GM23248 (cell line): Measurements from ENCODE around the gene BCAS1. TPM values are rescaled to one million over a fixed set of nuclear protein-coding genes. Genes with fewer than 3 reads are reported as not detected.

Source experiments
- DNase-seq: peaks from one replicate; pipeline ENCODE4 v3.0.0-alpha.2; 2015
- H2AFZ ChIP-seq: fragments of 200-600 bp; sonication (generic); 2 replicates; pipeline ENCODE4 v1.6.1; 2016; ENCODE audit warnings: antibody characterized with exemption
- H3F3A ChIP-seq: fragments of 200-600 bp; sonication (generic); 2 replicates; pipeline ENCODE4 v1.6.1; 2016; ENCODE audit warnings: mild to moderate bottlenecking, antibody characterized with exemption, mixed run types; ENCODE audit not compliant: insufficient read depth
- H3K27ac ChIP-seq: fragments of 200-600 bp; sonication (generic); 2 replicates; pipeline ENCODE4 v1.5.1; 2016; ENCODE audit warnings: mild to moderate bottlenecking
- H3K27me3 ChIP-seq: fragments of 200-600 bp; sonication (generic); replicated peaks from 2 replicates; pipeline ENCODE4 v1.6.1; 2016; ENCODE audit warnings: mild to moderate bottlenecking; ENCODE audit not compliant: insufficient read depth
- H3K36me3 ChIP-seq: fragments of 200-600 bp; sonication (generic); 2 replicates; pipeline ENCODE4 v1.6.1; 2016; ENCODE audit warnings: low read depth, mild to moderate bottlenecking
- H3K4me1 ChIP-seq: fragments of 200-600 bp; sonication (generic); 2 replicates; pipeline ENCODE4 v1.6.1; 2016; ENCODE audit warnings: mild to moderate bottlenecking; ENCODE audit not compliant: insufficient read depth
- H3K4me2 ChIP-seq: fragments of 200-600 bp; sonication (generic); one replicate; pipeline ENCODE4 v1.6.1; 2016; ENCODE audit warnings: mild to moderate bottlenecking; ENCODE audit not compliant: unreplicated experiment
- H3K4me3 ChIP-seq: fragments of 200-600 bp; sonication (generic); 2 replicates; pipeline ENCODE4 v1.5.1; 2016; ENCODE audit warnings: mild to moderate bottlenecking
- H3K79me2 ChIP-seq: fragments of 200-600 bp; sonication (generic); 2 replicates; pipeline ENCODE4 v1.6.1; 2016; ENCODE audit warnings: mild to moderate bottlenecking; ENCODE audit not compliant: insufficient read depth
- H3K9ac ChIP-seq: fragments of 200-600 bp; sonication (generic); 2 replicates; pipeline ENCODE4 v1.6.1; 2016; ENCODE audit warnings: mild to moderate bottlenecking
- H3K9me2 ChIP-seq: fragments of 200-600 bp; sonication (generic); 2 replicates; pipeline ENCODE4 v1.6.1; 2016; ENCODE audit warnings: mixed run types, mild to moderate bottlenecking, moderate library complexity; ENCODE audit not compliant: insufficient read depth
- H3K9me3 ChIP-seq: fragments of 200-600 bp; sonication (generic); one replicate; pipeline ENCODE4 v1.6.1; 2017; ENCODE audit warnings: low read depth
- H4K20me1 ChIP-seq: fragments of 200-600 bp; sonication (generic); 2 replicates; pipeline ENCODE4 v1.6.0; 2016; ENCODE audit not compliant: insufficient read depth
- EZH2 ChIP-seq: fragments of 200-600 bp; sonication (generic); IDR thresholded peaks from 2 replicates; pipeline ENCODE4 v1.6.1; 2018; ENCODE audit warnings: antibody characterized with exemption, mild to moderate bottlenecking; ENCODE audit not compliant: insufficient read depth, poor library complexity, severe bottlenecking
- EZH2phosphoT487 ChIP-seq: fragments of 200-600 bp; sonication (generic); IDR thresholded peaks from 2 replicates; pipeline ENCODE4 v1.6.1; 2018; ENCODE audit warnings: antibody characterized with exemption, moderate library complexity, mild to moderate bottlenecking, low read depth; ENCODE audit not compliant: insufficient read depth
- WGBS, 2 experiments: methylation state at CpG; one replicate each; pipeline ENCODE4 v1.1.6; 2015 to 2017; ENCODE audit warnings: low lambda C conversion rate in 2 of 2, low coverage in 1 of 2; ENCODE audit errors: missing lambda C conversion rate in 2 of 2; 5-methylcytosine and 5-hydroxymethylcytosine counted together
- in situ Hi-C: fragments of 300-500 bp; cut with MboI; formaldehyde crosslinking; loops from 2 replicates; pipeline ENCODE4 v1.15.0; 2020
- polyA plus RNA-seq: library from polyadenylated mRNA; unstranded; fragments of >200 nt; fragmentation: Nextera tagmentation; extraction: Ambion mirVana; gene quantifications from 2 replicates; pipeline ENCODE4 v1.2.1, GENCODE V29; 2016
- total RNA-seq: library from RNA; depleted of rRNA; stranded (reverse); fragments of >200 nt; shearing (Covaris generic); gene quantifications from 2 replicates; pipeline ENCODE4 v1.2.3, GENCODE V29; 2014

Gene BCAS1
- total and polyA plus RNA-seq, 2 experiments from 2014 or later = 0.41 TPM; not detected in 1

- Histone ChIP-seq H3K27me3 (no peaks in the 10 kb centered on the region), H3K27ac (no peak overlapping the region), H3K79me2 (no peaks in the 10 kb centered on the region), H3F3A (peaks cover 5% of the 10 kb centered on the region; the same call in 1 of the 2 replicates), H3K36me3 (no peaks in the 10 kb centered on the region), H2AFZ (no peak overlapping the region), H3K9me2 (no peaks in the 10 kb centered on the region), H3K4me1 (peaks cover 16% of the 10 kb centered on the region), H3K9me3 (no peaks in the 10 kb centered on the region), H3K4me2 (peak overlapping the region; percentile 30), H3K4me3 (no peak overlapping the region), H4K20me1 (no peaks in the 10 kb centered on the region), H3K9ac (no peak overlapping the region)
- 42 to 52% methylated on average over 8 of the region's 8 CpGs for WGBS, 2 experiments
- in situ Hi-C loops = loop anchor here (10.0 kb wide), 2 partner anchors 233 to 493 kb away; no protein-coding TSS in a partner anchor
- no peak for TF ChIP-seq EZH2
- no peak for TF ChIP-seq EZH2phosphoT487
- DNase-seq = peak; percentile 59
Measured at GRCh38 chr20:54067606-54068174, 2.7 kb downstream of the BCAS1 start.

- no peak for DNase-seq
- Histone ChIP-seq H3F3A (peaks cover 24% of the 10 kb centered on the region), H3K4me2 (no peak overlapping the region), H3K9ac (no peak overlapping the region), H2AFZ (no peak overlapping the region), H3K4me3 (no peak overlapping the region), H3K27ac (no peak overlapping the region), H3K9me3 (no peaks in the 10 kb centered on the region), H3K9me2 (no peaks in the 10 kb centered on the region), H4K20me1 (no peaks in the 10 kb centered on the region), H3K79me2 (no peaks in the 10 kb centered on the region), H3K4me1 (peaks cover 36% of the 10 kb centered on the region), H3K36me3 (no peaks in the 10 kb centered on the region), H3K27me3 (no peaks in the 10 kb centered on the region)
- 64 to 71% methylated on average over 7 of the region's 7 CpGs for WGBS, 2 experiments
- TF ChIP-seq EZH2phosphoT487 = no peak
- TF ChIP-seq EZH2 = no peak
- in situ Hi-C loops = loop anchor here (10.0 kb wide), 2 partner anchors 231 to 491 kb away; no protein-coding TSS in a partner anchor
Measured at GRCh38 chr20:54065601-54066038, 4.8 kb downstream of the BCAS1 start.

- no peak for DNase-seq
- no peaks in the 10 kb centered on the region for H3K9me2 ChIP-seq
- H3K9me3 ChIP-seq = no peaks in the 10 kb centered on the region
- no peaks in the 10 kb centered on the region for H4K20me1 ChIP-seq
- 76% methylated on average over 7 of the region's 7 CpGs for WGBS, 2 experiments
- H3K4me1 ChIP-seq = peaks cover 36% of the 10 kb centered on the region
- H3K79me2 ChIP-seq = no peaks in the 10 kb centered on the region
- TF ChIP-seq EZH2phosphoT487 = no peak
- no peak for TF ChIP-seq EZH2
- H3K36me3 ChIP-seq = no peaks in the 10 kb centered on the region
- H3K9ac ChIP-seq = no peak overlapping the region
- no peak overlapping the region for H3K27ac ChIP-seq
- H3K4me2 ChIP-seq = no peak overlapping the region
- H3K27me3 ChIP-seq = no peaks in the 10 kb centered on the region
- H2AFZ ChIP-seq = no peak overlapping the region
- no peak overlapping the region for H3K4me3 ChIP-seq
- peaks cover 24% of the 10 kb centered on the region for H3F3A ChIP-seq
- in situ Hi-C loops = loop anchor here (5.0 to 10.0 kb wide), 3 partner anchors 123 to 490 kb away; no protein-coding TSS in a partner anchor
Measured at GRCh38 chr20:54064939-54065338, 5.5 kb downstream of the BCAS1 start.

- H3K9ac ChIP-seq = no peak overlapping the region
Measured at GRCh38 chr20:54063992-54064676, 6.3 kb downstream of the BCAS1 start.

More at GRCh38 chr20:54063992-54064676, 6.3 kb downstream of the BCAS1 start:
- no peak for DNase-seq
- H3K4me3 ChIP-seq = no peak overlapping the region
- in situ Hi-C loops = loop anchor here (5.0 to 10.0 kb wide), 3 partner anchors 122 to 489 kb away; no protein-coding TSS in a partner anchor
- peaks cover 24% of the 10 kb centered on the region for H3F3A ChIP-seq
- H4K20me1 ChIP-seq = no peaks in the 10 kb centered on the region
- peaks cover 36% of the 10 kb centered on the region for H3K4me1 ChIP-seq
- H3K9me3 ChIP-seq = no peaks in the 10 kb centered on the region
- TF ChIP-seq EZH2 (no peak), EZH2phosphoT487 (no peak)
- H3K27me3 ChIP-seq = no peaks in the 10 kb centered on the region
- no peak overlapping the region for H3K27ac ChIP-seq
- H3K9me2 ChIP-seq = no peaks in the 10 kb centered on the region
- H3K79me2 ChIP-seq = no peaks in the 10 kb centered on the region
- WGBS, 2 experiments = 87 to 89% methylated on average over 11 of the region's 11 CpGs
- no peaks in the 10 kb centered on the region for H3K36me3 ChIP-seq
- H3K4me2 ChIP-seq = no peak overlapping the region
- H2AFZ ChIP-seq = no peak overlapping the region
